Measurements from ENCODE around the gene LAMB2.

LAMB2 gene

DNA sequence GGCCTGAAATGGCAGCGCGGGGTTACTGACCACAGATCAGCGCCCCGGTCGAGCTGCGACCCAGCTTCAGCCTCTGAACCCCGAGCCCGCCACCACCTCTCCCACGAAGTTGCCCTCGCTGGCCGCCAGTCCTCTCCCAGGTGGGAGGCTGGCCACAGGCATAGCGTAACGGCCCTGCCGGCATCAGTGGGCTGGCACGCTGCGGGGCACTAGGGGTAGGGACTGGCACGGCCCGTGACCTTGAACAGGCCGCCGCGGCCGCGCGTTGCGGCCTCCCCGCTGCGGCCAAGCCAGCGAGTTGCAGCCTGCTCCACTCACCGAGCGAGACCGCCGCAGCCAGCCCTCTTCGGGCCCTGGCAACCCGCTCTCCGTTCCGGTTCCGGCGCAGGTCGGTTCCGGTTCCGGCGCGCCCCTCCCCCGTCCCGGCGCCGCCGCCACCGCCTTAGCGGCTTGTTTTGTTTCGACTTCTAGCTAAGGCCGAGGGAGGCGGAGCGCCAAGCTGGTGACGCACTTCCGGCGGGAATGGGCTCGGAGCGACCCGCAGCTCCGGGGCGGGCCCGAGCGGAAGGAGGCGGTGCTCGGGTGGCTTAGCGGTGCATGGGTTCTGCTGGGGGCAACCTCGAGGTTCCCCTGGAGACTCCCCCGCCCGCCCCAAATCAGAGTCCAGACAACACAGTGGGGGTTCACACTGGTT, 12.3 kb downstream of the LAMB2 start, which contains the start of gene USP19:
Gene USP19, minus strand, starts transcription at position 386 of the 694 bp plus-strand sequence. CDS start 1,678 bp downstream, outside the sequence.
- peak; percentile 89 for DNase-seq (ENCODE audit: low read depth)

GRCh38 chr3:49120096-49120437, 12.8 kb downstream of the LAMB2 start:
- no peak for DNase-seq (ENCODE audit: low read depth)

DNA sequence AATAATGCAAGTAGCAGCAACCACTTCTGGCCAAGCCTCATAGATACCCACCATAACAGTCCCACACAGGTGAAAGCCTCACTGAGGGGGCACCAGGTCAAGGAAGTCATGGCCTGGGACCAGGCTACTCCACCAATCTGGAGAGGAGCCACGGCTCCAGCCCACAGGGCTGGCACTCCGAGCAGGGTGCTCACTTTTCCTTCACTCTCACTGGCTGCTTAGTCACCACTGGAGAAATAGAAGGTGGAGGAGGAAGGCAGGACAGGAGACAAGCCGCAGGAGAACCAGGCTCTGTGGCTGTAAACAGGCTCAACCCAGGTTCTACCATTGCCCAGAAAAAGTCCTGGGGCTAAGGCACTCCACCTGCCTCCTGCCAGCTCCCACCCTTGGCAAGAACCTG, 13.4 kb downstream of the LAMB2 start:
- DNase-seq (ENCODE audit: low read depth), result no peak

DNA sequence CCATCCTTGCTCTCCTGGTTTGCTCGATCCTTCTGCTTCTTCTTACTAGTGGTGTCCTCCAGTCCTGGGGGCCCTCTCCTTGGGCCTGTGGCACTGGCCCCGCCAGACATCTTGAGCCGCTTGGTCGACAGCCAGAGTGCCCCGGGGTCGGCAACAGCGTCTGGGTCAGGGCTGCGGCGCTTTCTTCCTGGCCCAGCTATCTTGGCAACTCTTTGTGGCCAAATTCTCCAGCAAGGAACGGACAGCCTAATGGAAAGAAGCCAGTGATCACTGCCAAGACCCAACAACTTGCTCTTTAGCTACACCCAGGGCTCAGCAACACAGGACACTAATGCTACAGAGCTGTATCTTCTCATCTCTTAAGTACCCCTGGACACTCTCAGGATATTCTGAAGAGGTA, 13.8 kb downstream of the LAMB2 start:
- DNase-seq (ENCODE audit: low read depth), result no peak

DNA sequence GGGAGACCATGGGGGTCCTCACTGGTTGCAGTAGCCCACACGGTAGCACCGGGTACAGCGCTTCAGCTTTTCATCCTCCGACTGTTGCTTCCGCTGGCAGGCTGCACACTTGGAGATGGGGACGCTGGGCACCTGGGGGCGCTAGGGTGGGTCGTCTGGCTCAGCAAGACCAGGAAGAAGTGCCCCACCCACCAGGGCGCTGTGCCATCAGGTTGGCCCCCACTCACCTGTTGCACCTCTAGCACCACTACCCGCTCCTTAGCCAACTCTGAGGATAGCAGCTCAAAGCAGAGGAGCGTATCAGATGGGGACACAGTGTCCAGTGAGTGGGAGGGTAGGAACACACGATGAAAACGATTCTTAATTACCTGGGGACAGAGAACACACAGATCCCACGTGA, 20.6 kb downstream of the LAMB2 start:
- DNase-seq (ENCODE audit: low read depth), result no peak

DNA sequence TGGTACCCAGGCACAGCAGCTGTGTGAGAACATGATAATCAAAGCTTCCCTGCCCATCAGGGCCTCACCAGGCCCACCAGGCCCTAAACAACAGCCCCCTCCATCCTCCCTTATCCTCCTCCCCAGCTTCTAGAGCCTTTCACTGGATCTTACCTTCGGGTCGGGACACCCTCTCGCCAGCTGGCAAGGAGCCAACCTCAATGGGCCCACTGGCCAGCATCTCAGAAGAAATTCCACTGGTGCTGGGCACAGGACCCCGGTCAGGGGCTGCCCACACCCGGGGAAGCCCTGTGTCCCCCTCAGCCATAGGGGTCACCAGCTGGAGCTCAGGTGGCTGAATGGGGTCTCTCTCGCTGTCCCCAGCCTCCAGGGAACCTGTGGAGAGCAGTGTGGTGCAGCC, 21.5 kb downstream of the LAMB2 start:
- DNase-seq (ENCODE audit: low read depth), result no peak

DNA sequence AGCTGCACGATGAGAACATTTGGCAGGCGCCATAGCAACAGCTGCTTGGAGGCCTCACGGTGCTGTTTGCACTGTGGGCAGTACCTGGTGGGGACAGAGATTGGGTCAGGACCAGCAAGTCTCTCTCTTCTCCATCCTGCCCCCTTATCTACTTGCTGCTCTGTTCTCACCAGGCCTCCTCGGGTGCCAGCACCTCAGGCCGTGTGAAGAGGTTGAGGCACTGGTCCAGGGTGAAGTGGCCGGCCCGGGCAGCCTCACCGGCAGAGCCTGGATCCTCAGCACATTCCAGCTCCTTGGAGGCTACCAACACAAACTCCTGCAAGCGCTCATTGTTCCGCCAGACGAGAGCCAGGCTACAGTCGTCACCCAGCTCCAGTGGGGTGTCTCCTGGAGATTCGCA, 22.1 kb downstream of the LAMB2 start:
- no peak for DNase-seq (ENCODE audit: low read depth)

DNA sequence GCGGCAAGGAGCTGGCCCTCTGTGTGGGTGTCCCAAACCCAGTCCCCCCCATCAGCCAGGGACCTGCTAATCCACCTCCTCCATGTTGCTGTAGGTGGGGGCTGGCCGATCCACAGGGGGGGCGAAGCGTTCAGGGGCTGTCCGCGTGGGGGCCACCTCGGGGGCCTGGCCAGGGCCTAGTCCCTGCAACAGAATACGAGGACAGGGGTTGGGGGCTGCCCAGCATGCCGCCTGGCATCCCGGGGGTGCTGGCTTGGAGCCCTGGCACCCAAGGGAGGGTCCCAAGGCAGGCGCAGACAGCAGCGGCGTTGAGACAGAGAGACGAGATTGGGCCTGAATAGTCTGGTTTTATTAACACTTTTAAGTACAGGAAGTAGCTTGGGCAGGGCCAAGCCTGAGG, 24.5 kb downstream of the LAMB2 start:
- DNase-seq (ENCODE audit: low read depth), result no peak

GRCh38 chr3:49104427-49105291, 28.2 kb downstream of the LAMB2 start, which contains the start of gene QARS1:
TSS of gene QARS1 (minus strand) at chr3:49104757. CDS start at chr3:49104733, 24 bp downstream.
- peak; percentile 79 for DNase-seq (ENCODE audit: low read depth)

- DNase-seq (ENCODE audit: low read depth), result no peak
Observed at GRCh38 chr3:49104052-49104426, 28.8 kb downstream of the LAMB2 start.

DNA sequence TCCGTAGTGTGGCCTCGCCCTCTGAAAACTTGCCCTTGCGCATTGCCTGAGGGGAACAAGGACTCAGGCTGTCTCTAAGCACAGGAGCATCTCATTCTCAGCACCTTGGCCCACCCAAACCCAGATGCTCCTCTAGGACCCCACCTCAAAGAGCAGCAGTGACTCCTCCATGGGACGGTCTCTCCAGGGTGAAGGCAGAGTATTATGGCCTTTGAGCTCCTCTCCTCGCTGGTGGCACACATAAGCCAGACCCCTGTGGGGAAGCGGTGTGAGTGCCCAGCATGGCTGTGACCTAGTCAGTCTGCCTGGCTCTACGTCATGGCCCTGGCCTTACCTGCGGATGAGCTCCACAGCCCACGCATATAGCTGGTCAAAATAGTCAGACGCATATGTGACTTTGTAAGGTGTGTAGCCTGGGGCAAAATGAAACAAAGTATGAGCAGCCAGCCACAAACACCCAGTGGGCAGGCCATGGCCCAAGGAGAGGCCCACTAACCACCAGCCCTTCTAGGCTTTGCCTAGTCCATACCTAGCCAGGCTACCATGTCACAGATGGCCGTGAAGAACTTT, 32.7 kb downstream of the LAMB2 start:
- no peak for DNase-seq (ENCODE audit: low read depth)

DNA sequence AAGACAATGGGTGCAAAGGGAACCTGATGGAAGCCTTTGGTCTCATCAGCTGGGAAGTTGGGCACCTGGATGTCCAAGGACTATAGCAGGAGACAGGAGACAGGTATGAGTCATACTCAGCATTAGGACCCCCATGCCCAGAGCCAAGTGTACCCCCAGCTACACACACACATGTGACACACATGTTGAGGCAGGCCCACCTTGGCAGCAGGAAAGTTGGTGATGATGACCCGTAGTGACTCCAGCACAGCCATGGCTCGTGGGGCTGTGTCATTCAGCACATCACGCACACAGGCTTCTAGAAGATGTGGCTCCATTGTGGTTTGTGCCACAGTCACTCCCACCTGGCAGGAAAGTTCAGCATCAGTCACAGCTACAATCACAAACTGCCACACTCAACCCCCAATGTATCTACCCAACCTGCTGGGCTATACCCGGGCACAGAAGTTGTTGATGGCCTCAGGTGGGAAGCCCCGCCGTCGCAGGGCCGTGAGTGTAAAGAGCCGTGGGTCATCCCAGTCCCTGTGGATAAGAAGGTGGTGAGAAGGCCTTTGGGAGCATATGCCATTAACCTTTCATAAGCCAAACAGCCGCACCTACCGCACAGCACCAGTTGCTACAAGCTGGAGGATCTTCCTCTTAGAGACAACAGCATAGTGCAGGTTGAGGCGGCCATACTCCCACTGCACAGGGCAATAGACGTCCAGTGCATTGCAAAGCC, 33.8 kb downstream of the LAMB2 start:
- no peak for DNase-seq (ENCODE audit: low read depth)

DNA sequence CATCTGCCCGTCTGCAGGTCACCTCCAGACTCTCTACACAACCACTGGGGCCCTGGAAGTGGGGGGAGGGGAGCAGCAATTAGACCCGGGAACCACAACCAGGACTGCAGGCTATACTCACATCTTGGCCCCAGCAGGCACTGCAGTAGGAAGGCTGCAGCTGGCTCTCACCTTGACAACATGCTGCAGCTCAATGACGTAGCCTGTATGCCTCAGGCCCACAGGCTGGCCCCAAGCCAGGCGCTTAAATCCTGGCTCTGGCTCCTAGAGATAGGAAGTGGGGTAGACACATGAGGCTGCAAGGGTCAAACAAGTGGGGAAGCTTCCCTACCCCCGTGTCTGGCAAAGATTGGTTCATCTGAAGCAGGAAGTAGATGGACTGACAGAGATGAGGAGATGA, 34.4 kb downstream of the LAMB2 start:
- DNase-seq (ENCODE audit: low read depth), result no peak

- peak; percentile 93 for DNase-seq (ENCODE audit: low read depth)
Observed at GRCh38 chr3:49093853-49094767, 38.7 kb downstream of the LAMB2 start, which contains the start of gene QRICH1. TSS of gene QRICH1 (minus strand) at chr3:49094071. CDS start at chr3:49077017, 17,054 bp downstream.

DNA sequence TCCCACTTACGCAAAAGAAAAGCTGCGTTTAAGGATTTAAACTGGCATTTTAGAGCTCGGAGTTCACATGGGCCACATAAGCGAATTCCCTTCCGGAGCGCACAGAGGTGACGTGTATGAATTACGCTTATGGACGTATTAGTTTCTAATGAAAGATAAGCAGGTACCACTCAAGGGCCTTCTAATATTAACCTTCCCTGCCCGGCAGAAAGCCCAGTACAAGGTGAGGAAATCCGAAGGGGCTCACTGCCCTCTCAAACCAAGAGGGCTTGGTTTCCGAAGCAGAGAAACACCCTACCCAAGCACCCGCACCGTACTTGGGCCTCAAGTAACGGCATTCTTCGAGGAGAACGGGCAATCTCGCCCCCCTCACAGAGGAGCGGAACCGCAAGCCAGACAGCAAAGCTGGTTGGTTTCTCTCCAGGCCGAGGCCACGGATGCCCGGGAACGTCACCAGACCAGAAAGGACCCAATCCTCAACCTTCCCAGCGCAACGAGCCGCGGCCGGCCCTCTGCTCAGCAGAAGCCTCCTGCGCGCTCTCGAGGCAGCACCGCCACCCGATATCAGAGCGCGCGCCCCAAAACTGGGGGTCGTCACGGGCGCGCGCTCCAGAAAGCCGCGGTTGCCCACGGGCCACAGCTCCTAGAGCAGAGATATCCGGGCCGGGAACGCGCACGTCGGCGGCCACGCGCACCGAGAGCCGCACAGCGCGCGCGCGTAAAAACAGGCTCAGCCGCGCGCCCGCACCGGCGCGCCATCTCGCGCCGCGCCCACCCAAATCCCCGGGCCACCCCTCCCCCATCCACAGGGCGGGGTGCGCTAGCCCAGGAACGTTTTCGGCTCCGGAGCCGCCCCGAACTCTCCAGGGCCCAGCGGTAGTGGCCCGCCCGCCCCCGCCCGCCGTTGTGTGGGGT, 39.7 kb downstream of the LAMB2 start:
- peak; percentile 67 for DNase-seq (ENCODE audit: low read depth)

- no peak for DNase-seq (ENCODE audit: low read depth)
Observed at GRCh38 chr3:49081429-49081828, 51.4 kb downstream of the LAMB2 start.

GRCh38 chr3:49079270-49079669, 53.6 kb downstream of the LAMB2 start:
- no peak for DNase-seq (ENCODE audit: low read depth)

DNA sequence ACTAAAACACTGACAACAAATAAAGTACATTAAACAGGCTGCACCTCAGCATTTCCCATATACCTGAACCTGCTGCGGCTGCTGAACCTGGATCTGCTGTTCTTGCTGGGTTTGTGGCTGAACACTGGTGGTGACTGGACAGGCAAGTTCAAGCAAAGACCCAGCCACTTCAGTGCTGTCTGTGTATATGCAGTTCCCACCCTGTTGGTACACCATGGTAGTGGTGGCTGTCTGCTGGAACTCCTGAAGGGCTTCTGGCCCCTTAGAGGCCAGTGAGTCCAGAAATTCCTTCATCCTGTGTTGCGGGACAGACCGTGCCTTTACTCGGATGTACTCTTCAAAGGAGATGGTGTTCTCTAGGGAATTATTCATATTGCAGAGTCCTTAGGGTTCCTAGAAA, 56.2 kb downstream of the LAMB2 start:
- no peak for DNase-seq (ENCODE audit: low read depth)

DNA sequence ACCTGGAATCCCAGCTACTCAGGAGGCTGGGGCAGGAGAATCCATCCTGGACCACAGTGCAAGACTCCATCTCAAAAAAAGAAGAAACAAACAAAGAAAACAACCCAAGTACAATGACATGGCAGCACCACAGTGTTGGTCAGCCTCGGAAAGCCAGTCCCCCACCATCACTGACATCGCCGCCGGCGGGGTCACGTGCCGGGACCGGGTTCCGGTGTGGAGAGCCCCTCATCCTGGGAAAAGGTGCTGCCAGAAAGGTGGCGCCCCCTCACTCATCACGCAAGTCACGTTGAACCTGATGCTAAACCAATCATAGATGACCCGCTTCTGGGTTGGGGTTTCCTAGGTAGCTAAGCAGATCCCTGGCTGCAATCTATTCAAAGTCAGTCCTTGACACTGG, 56.7 kb downstream of the LAMB2 start:
- no peak for DNase-seq (ENCODE audit: low read depth)
